Mammary epithelial cell (primary cell): ENCODE measurements around the gene ABHD11.

Experiments used
- CTCF ChIP-seq, 2 donors: IDR thresholded peaks in 1 of 2; conservative IDR thresholded peaks in 1 of 2; 2 replicates each; pipeline ENCODE4 v1.5.1; 2011 to 2012; ENCODE audit warnings: inconsistent platforms in 2 of 2, low read length in 2 of 2, mild to moderate bottlenecking in 2 of 2, control low read depth in 1 of 2, low read depth in 1 of 2; ENCODE audit not compliant: insufficient read depth in 1 of 2; ENCODE audit errors: extremely low read depth in 1 of 2
- EZH2 ChIP-seq: IDR thresholded peaks from 2 replicates; pipeline ENCODE4 v1.6.1; 2012; ENCODE audit warnings: low read length, inconsistent platforms, borderline replicate concordance

DNA sequence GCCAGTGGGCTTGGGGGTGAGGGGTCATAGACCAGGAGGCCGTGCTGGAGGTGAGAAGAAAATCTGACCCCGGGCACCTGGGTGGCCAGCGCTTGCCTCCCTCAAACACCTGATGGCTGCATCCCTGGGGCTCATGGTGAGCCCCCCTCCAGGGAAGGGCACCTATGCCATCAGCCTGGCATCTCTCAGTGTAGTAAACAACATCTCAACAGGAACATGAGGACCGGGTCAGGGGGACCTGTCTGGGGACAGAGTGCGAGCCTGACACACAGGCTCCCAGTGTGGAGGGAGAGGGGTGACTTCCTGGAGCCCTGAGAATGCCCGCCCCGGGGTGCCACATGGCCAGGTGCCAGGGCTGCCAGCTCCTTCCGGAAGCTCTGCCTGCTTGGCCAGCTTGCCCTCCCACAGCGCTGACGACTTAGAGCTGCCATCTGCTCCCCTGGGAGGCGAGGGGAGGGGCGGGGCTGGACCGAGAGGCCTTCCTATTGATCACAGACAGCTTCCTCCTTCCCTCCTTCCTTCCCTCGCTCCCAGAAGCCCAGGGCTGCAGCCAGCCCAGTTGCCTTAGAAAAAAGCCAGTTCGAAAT, 31.5 kb downstream of the ABHD11 start:
- TF ChIP-seq CTCF (conservative IDR thresholded peaks at IDR 0.05 in 1 of 2, IDR thresholded peaks at IDR 0.05 in 1 of 2; ENCODE audit: extremely low read depth in 1 of 2, insufficient read depth in 1 of 2, low read depth in 1 of 2, low read length in 2 of 2) (no peak), EZH2 (no peak)
